NT2/D1 (cell line): ENCODE results near the gene PBXIP1.

ENCODE experiments used
- DNase-seq: peaks from one replicate; pipeline ENCODE4 v3.0.0-alpha.2; 2011; ENCODE audit warnings: low read depth, low spot score
- H3K27me3 ChIP-seq: 2 replicates; pipeline ENCODE4 v1.6.0; 2011; ENCODE audit warnings: mild to moderate bottlenecking; ENCODE audit not compliant: insufficient read length, insufficient read depth
- H3K36me3 ChIP-seq: 2 replicates; pipeline ENCODE4 v1.6.1; 2011; ENCODE audit warnings: mild to moderate bottlenecking, low read length, mixed read lengths; ENCODE audit not compliant: insufficient read depth, insufficient read length
- H3K4me1 ChIP-seq: 2 replicates; pipeline ENCODE4 v1.5.1; 2011; ENCODE audit not compliant: insufficient read depth, insufficient read length
- H3K4me3 ChIP-seq: 2 replicates; pipeline ENCODE4 v1.5.1; 2011; ENCODE audit warnings: low read depth; ENCODE audit not compliant: insufficient read length
- H3K9ac ChIP-seq: 2 replicates; pipeline ENCODE4 v1.6.0; 2011; ENCODE audit warnings: low read depth; ENCODE audit not compliant: insufficient read length
- H3K9me3 ChIP-seq: 2 replicates; pipeline ENCODE4 v1.5.1; 2011; ENCODE audit warnings: mild to moderate bottlenecking, low read length; ENCODE audit not compliant: insufficient read depth
- SUZ12 ChIP-seq: IDR thresholded peaks from 2 replicates; pipeline ENCODE4 v1.6.1; 2011; ENCODE audit not compliant: insufficient read length, insufficient read depth; ENCODE audit errors: extremely low read depth
- YY1 ChIP-seq: IDR thresholded peaks from 2 replicates; pipeline ENCODE4 v1.6.1; 2011; ENCODE audit not compliant: insufficient read length, insufficient read depth
- ZNF274 ChIP-seq: IDR thresholded peaks from 2 replicates; pipeline ENCODE4 v1.6.1; 2011; ENCODE audit warnings: mild to moderate bottlenecking, low read depth, low read length

Gene PBXIP1

DNA sequence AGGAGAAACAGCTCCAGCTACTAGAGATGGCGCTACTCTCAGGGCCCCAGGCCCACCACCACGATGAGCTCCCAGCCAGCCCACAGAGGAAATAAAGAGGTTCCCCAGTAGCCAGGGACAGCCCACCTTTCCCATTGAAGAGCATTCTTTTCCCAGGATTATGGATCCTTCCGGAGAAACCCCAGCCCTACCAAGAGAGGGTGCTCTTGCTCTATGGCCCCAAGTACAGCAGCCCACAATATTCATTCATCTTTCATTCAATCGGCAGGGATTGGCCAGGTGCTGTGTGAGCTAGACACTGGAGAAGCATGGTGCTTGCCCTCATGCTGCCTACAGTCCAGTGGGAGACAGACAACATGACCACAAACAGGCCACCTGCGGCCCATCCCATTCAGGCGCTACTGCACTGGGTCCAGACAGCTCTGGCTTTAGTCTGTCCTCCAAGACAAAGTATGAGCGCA lies 49.2 kb downstream of the PBXIP1 start:
- Histone ChIP-seq H3K27me3 (no peaks in the 10 kb centered on the region), H3K9me3 (peaks cover 31% of the 10 kb centered on the region), H3K36me3 (no peaks in the 10 kb centered on the region), H3K4me3 (no peak overlapping the region), H3K4me1 (no peaks in the 10 kb centered on the region), H3K9ac (no peak overlapping the region)
- TF ChIP-seq YY1 (no peak), SUZ12 (no peak), ZNF274 (no peak)
- no peak for DNase-seq

- no peaks in the 10 kb centered on the region for H3K36me3 ChIP-seq
- no peak overlapping the region for H3K9ac ChIP-seq
- H3K4me1 ChIP-seq, result no peaks in the 10 kb centered on the region
- no peak for DNase-seq
- H3K9me3 ChIP-seq, result peaks cover 16% of the 10 kb centered on the region
- TF ChIP-seq SUZ12 (no peak), YY1 (no peak), ZNF274 (no peak)
- H3K4me3 ChIP-seq, result no peak overlapping the region
- no peaks in the 10 kb centered on the region for H3K27me3 ChIP-seq
Observed at GRCh38 chr1:154902938-154903566, 52.8 kb downstream of the PBXIP1 start.

- no peaks in the 10 kb centered on the region for H3K4me1 ChIP-seq
- H3K4me3 ChIP-seq, result no peak overlapping the region
- no peaks in the 10 kb centered on the region for H3K27me3 ChIP-seq
- 0 out of 2 replicates have a peak, but pooled peaks cover 1% of the 10 kb centered on the region for H3K9me3 ChIP-seq
- no peak for TF ChIP-seq SUZ12
- TF ChIP-seq YY1, result no peak
- TF ChIP-seq ZNF274, result no peak
- H3K36me3 ChIP-seq, result no peaks in the 10 kb centered on the region
- H3K9ac ChIP-seq, result no peak overlapping the region
- DNase-seq, result no peak
Observed at GRCh38 chr1:154901591-154901990, 54.3 kb downstream of the PBXIP1 start.

- Histone ChIP-seq H3K27me3 (no peaks in the 10 kb centered on the region), H3K9me3 (no peaks in the 10 kb centered on the region), H3K36me3 (no peaks in the 10 kb centered on the region), H3K4me3 (no peak overlapping the region), H3K4me1 (peaks cover 2% of the 10 kb centered on the region), H3K9ac (no peak overlapping the region)
- TF ChIP-seq ZNF274 (no peak), SUZ12 (no peak), YY1 (no peak)
- DNase-seq, result no peak
Observed at GRCh38 chr1:154899041-154899440, 56.9 kb downstream of the PBXIP1 start.

GRCh38 chr1:154896771-154897286 lies 59.1 kb downstream of the PBXIP1 start:
- H3K4me1 ChIP-seq, result peaks cover 2% of the 10 kb centered on the region
- no peak for DNase-seq
- no peak overlapping the region for H3K4me3 ChIP-seq
- no peak overlapping the region for H3K9ac ChIP-seq
- H3K9me3 ChIP-seq, result peaks cover 6% of the 10 kb centered on the region; the same call in 1 of the 2 replicates
- TF ChIP-seq SUZ12 (no peak), YY1 (no peak), ZNF274 (no peak)
- H3K36me3 ChIP-seq, result no peaks in the 10 kb centered on the region
- H3K27me3 ChIP-seq, result no peaks in the 10 kb centered on the region

GRCh38 chr1:154895798-154896197 lies 60.1 kb downstream of the PBXIP1 start:
- no peak for DNase-seq
- TF ChIP-seq YY1, result no peak
- no peak for TF ChIP-seq ZNF274
- TF ChIP-seq SUZ12, result no peak
- Histone ChIP-seq H3K9me3 (peaks cover 6% of the 10 kb centered on the region; the same call in 1 of the 2 replicates), H3K27me3 (no peaks in the 10 kb centered on the region), H3K4me1 (peaks cover 2% of the 10 kb centered on the region), H3K4me3 (no peak overlapping the region), H3K9ac (no peak overlapping the region), H3K36me3 (no peaks in the 10 kb centered on the region)
